T47D (cell line): ENCODE results near the gene RELL1.
A peak's percentile ranks its signal among the peaks of the same experiment; 100 is the strongest.

Experiments
- DNase-seq, 2 experiments: peaks; one replicate each; pipeline versions ENCODE4 v3.0.0 to v3.0.0-alpha.2; 2011 to 2012; ENCODE audit warnings: low read depth in 1 of 2, low spot score in 1 of 2
- JUND ChIP-seq: IDR thresholded peaks from 2 replicates; pipeline ENCODE4 v1.6.1; 2012; ENCODE audit warnings: low read depth
- in situ Hi-C: cut with HindIII; loops from 2 replicates; pipeline ENCODE4 v1.10.0; 2016; ENCODE audit warnings: low sequenced_read_pairs, low pct_unique_long_range_greater_than_20kb

Gene RELL1, protein sequence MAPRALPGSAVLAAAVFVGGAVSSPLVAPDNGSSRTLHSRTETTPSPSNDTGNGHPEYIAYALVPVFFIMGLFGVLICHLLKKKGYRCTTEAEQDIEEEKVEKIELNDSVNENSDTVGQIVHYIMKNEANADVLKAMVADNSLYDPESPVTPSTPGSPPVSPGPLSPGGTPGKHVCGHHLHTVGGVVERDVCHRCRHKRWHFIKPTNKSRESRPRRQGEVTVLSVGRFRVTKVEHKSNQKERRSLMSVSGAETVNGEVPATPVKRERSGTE

DNA sequence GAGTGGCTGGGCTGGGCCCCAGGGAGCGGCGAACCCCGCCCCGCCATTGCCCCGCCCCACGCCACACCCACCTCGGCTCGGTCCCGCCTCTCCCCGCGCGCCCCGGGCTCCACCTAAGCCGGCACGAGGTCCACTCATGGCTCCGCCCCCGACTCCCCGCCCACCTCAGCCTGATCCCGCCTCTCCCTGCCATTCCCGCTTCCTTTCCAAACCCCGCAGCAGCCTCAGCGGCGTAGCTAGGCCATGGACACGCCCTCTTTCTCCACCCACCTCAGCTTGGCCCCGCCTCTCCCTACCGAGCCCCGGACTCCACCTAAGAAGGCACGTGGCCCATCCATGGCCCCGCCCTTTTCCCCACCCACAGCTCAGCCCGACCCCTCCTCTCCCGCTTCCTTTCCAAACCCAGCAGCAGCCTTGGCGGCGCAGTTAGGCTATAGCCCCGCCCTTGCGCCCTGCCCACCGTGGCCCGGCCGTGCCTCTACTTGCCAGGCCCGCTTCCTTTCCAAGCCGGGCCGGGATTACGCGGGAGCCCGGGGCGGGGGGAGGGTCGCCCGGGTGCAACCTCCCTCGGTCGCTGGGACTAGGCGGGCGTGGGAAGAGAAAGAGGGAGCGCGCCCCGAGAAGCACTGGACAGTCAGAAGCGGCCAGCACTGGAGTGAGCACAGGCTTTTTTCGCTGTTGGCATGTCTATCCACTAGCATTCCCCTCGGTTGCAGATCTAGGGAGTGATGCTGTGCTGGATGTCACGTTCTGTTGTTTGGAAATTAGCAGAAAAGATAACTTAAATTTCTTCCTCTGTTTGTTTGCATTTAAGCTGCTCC, at the start of gene RELL1:
RELL1 (minus strand) TSS at position 4 of the 821 bp plus-strand sequence. CDS start 89 bp downstream, outside the sequence.
- TF ChIP-seq JUND: no peak
- in situ Hi-C loops: no loop called here
- DNase-seq: peak; percentile 84 to 98

DNA sequence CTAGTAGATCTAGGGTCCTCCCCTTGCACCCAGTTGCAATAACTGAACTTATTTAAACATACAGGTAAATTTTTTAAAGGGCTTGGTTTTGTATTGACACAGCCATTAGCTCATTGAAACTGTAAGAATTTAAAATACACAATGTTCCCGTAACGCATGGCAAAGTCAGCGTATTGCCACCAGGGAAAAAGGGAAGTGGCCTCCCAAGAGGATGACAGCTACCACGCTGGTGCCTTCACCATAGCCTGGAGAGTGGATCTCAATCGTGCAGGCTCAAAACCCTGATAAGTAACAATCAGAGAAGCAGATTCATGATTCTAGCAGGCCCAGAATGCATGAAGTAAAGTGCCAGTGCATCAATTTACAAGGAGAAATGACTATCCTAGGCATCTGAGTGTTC, 49.4 kb upstream of the RELL1 start:
- no peak for TF ChIP-seq JUND
- in situ Hi-C loops: no loop called here
- no peak for DNase-seq

DNA sequence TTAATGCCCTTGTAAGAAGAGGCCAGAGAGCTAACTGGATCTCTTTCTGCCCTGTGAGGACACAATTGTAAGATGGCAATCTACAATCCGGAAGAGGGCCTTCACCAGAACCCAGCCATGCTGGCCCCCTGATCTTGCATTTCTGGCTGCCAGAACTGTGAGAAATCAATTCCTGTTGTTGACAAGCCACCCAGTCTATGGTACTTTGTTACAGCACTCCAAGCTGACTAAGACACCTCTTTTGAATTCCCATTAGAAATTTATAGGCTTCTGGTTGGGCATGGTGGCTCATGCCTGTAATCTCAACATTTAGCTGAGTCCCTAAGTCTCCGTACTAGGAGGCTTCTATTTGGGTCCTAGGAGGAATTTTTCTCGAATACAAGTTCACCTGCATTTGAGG, 48.8 kb upstream of the RELL1 start:
- in situ Hi-C loops: no loop called here

DNA sequence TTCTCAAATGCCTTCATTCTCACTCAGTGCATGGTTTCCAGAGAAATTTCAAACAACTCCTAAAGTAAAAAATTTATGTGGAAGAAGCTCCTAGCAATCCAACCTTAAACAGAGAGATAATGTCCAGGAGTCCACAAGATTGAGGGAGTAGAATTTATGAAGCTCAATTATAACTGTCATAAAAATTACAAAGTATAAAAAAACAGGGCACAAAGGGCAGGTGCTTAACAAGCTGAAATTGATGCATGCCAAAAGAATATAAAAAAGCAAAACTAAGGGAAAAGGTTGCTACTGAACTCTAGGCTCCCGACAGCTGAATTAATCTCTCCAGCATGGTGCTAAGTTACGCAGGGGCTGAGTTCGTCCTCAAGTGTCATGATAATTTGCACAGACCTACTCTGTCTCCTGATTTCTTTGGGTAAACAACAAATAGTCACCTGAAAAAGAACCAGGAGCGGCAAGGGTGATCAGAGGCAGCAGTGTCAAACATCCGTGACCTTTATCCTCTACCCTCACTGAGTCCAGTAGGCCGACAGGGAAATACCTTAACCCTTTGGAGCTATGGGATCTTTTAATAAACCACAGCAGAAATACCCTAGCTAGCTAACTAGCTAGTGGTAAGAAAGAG, 47.2 kb upstream of the RELL1 start:
- no peak for TF ChIP-seq JUND
- DNase-seq: no peak
- in situ Hi-C loops: no loop called here

More for the DNA sequence above, 48.8 kb upstream of the RELL1 start:
- TF ChIP-seq JUND: no peak
- no peak for DNase-seq

DNA sequence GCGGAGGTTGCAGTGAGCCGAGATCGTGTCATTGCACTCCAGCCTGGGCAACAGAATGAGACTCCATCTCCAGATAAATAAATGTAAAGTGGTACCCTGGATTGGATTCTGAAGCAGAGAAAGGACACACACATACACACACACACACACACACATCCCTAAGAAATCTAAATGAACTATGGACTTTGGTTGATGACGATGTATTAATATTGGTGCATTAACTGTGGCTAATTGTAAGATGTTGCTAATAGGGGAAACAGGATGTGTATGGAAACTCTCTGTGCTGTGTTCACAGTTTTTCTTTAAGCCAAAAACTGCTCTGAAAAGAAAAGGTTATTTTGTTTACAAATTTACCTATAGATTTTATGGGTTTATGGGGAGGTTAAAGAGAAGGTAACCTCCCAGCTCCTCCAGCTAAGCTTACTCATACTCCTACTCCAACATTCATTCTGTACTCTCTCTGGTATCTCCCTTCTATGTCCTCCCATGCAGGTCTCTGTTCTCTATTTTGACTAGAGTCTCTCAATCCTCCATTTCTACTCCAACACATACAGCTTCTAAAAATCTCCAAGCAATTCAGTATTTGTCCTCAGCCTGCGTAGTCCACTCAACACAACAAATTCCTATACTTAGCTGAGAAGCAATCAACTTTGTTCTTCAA, 46.5 kb upstream of the RELL1 start:
- in situ Hi-C loops: no loop called here
- DNase-seq: no peak
- no peak for TF ChIP-seq JUND

DNA sequence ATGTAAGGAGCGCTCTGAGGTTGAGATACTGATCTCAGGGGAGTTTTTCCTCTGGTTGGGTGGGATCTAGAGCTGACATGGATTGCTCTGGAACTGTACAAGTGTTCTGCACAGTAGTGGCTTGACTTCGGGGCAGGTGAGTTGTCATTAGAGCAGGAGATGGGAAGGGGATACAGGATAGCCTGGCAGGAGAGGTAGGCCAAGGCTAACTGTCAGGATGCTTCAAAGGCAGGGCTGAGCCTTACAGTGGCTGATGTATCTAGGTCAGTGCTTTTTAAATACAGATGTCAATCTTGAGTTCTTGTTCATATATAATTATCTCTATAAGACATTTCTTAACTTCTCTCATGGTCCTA, 43.5 kb upstream of the RELL1 start:
- TF ChIP-seq JUND: no peak
- no peak for DNase-seq
- in situ Hi-C loops: no loop called here

DNA sequence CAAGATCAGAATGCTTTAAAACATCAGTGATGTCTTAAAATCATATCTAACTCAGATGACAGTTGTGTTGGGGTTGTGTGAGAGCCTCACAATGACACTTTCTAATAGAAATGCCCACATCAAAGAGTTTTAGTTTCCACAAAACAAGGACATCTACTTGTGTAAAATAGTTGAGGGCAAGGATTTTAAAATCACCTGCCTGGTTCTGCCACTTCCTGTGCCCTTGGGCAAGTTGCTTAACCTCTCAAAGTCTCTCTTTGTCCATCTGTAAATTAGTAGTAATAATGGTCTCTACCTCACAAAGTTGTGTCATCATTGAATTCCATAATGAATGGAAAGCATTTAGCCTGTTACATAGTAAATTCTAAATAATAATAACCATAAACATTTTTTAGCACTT, 41.9 kb upstream of the RELL1 start:
- DNase-seq: peak in 1 of 2 experiments; percentile 15
- TF ChIP-seq JUND: no peak
- in situ Hi-C loops: no loop called here

DNA sequence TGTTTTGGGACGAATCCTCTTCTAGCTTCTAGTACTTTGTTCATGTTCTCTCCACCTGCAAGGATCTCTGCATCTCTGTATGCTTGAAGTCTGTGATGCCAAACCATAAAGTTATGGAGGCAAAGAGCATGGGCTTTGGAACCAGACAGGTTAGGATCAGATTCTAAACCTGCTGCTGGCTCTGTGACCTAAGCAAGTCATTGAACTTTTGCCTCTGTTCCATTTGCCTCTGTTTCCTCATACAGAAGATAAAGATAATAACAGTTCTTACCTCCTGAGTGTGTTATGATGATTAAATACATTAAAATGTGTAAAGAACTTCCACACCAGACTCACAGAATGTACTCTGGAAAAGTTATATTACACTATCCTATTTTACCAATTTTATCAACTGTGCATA, 41.5 kb upstream of the RELL1 start:
- no peak for DNase-seq
- in situ Hi-C loops: no loop called here
- no peak for TF ChIP-seq JUND

DNA sequence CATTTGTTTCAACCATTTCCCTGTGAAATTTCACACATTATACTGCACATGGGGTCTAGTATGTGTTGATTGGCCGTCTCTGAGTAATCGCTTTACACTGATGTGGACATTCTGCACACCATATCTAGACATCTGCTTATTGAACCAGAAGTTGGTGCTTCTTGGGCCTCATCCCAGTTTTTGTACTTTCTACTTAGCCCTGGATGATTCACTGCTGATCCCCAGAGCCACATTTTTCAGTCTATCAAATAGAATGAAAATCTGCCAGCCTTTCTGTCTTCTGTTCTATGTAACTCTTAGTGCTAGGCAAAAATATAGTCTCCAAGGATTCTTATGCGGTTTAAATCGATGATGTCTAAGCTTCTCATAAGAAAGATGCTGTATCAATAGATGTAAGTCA, 40.5 kb upstream of the RELL1 start:
- no peak for TF ChIP-seq JUND
- in situ Hi-C loops: no loop called here
- no peak for DNase-seq

DNA sequence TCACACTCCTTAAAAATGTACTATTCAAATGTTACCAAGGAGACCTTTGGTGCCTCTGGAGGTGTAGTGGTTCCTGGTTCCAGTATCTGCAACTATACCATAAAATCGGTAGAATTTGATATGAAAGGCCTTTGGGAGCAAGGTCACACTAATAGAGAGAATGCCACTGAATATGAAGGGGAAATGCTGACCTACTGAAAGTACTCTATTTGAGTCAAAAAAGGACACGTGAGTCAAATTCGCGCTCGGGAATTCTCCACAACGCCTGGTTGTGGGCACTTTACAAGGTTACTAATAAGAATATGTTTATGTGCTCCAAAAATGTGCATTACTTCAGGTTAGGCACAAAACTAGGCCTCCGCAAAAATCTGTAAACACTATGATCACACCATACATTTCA, 39.5 kb upstream of the RELL1 start:
- no peak for TF ChIP-seq JUND
- no peak for DNase-seq
- in situ Hi-C loops: no loop called here

DNA sequence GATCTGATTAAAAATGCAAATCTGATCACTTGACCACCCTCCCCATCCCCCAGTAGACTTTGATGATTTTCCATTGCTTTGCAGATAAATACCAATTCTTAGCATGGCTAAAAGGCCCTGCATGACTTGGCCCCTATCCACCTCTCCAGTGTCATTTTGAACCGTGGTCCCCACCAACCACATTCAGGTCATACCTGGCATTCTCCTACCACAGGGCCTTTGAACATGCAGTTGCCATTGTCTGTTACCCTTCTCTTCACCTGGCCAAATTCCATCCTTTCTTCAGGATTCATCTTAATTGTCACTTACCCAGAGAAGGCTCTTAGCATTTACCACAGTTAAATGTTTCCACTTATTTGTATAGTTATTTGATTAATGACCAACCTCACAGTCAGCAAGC, 36.9 kb upstream of the RELL1 start:
- in situ Hi-C loops: no loop called here
- DNase-seq: no peak
- no peak for TF ChIP-seq JUND

DNA sequence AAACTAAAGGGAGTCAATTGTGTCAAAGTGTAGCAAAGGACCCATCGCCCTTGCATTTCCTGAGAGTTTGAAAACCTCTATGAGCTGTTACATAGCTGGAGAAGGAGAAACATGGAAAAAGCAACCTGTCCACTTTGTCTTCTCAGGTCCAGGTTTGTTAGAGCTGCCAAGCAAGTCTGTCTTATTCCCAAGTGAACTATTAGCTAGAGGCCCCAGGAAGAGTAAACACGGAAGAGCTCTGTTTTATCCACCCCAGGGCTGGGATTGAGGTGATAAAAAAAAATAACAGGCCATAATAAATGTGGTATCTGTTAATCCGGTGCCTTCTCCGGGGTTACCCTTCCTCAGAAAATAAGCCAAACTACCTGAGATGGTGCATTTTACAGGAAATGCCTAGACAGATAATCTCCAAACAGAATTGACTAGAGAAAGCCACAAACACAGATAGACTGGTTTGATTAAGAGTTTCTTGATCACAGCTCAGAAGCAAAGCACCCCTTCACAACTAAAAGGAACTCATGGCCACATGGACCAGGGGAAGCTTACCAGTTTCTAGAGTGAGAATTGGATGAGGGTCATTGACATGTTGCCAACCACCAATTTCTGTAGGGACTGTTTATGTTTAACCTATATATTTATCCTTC, 35.9 kb upstream of the RELL1 start:
- TF ChIP-seq JUND: no peak
- in situ Hi-C loops: no loop called here
- DNase-seq: peak in 1 of 2 experiments; percentile 68
